ENCODE results near the gene FRMD1.

- TF ChIP-seq CTCF (IDR thresholded peaks at IDR 0.05) = no peak
- TF ChIP-seq EZH2 (IDR thresholded peaks at IDR 0.05; ENCODE audit: borderline replicate concordance, insufficient read depth, low read depth, low read length, poor library complexity, severe bottlenecking) = no peak
Measured at GRCh38 chr6:168096271-168096764, 17.3 kb upstream of the FRMD1 start.
